Measurements from ENCODE around the gene ZBTB7C.
A peak's percentile ranks its signal among the peaks of the same experiment; 100 is the strongest.

The ZBTB7C gene

GRCh38 chr18:48030616-48031480, 378.3 kb downstream of the ZBTB7C start:
- no peak overlapping the region for H3K27ac ChIP-seq (ENCODE audit: extremely low read depth, low read depth, low read length)
- H3K36me3 ChIP-seq (ENCODE audit: control insufficient read depth in 2 of 2, insufficient read depth in 1 of 2, low read length in 2 of 2), result no peaks in the 10 kb centered on the region
- CTCF ChIA-PET, result interaction anchor here (0.6 to 11.7 kb wide), 40 partner anchors 9 to 1019 kb away, joined by 3 to 206 read pairs (median 3); no protein-coding TSS in a partner anchor
- no peaks in the 10 kb centered on the region for H3K9me3 ChIP-seq (ENCODE audit: control insufficient read depth, insufficient read depth, low read depth, low read length)
- peaks cover 3% of the 10 kb centered on the region; the same call in 1 of the 2 replicates for H3K4me1 ChIP-seq (ENCODE audit: control insufficient read depth, insufficient read depth, low read length)
- H3K4me3 ChIP-seq (ENCODE audit: low read depth, low read length), result no peak overlapping the region
- POLR2A ChIA-PET, result no interaction called here
- TF ChIP-seq CTCF (tag by site-specific recombination; IDR thresholded peaks at IDR 0.05) (peak; percentile 83), ZBTB48 (tag by site-specific recombination; IDR thresholded peaks at IDR 0.05) (no peak), KLF1 (tag by site-specific recombination; IDR thresholded peaks at IDR 0.05) (no peak), ZNF792 (tag by site-specific recombination; IDR thresholded peaks at IDR 0.05) (no peak), ZNF274 (IDR thresholded peaks at IDR 0.05; ENCODE audit: low read length) (no peak), ZNF274 (tag by site-specific recombination; IDR thresholded peaks at IDR 0.05; ENCODE audit: borderline replicate concordance) (no peak), ZNF645 (tag by site-specific recombination; IDR thresholded peaks at IDR 0.05) (no peak), ZNF221 (tag by site-specific recombination; IDR thresholded peaks at IDR 0.05; ENCODE audit: borderline replicate concordance) (no peak), ZNF518A (tag by site-specific recombination; conservative IDR thresholded peaks at IDR 0.05; ENCODE audit: low read depth) (no peak), HIC1 (tag by site-specific recombination; IDR thresholded peaks at IDR 0.05) (no peak), ZNF654 (tag by site-specific recombination; IDR thresholded peaks at IDR 0.05; ENCODE audit: low read depth) (peak; percentile 66), PRDM4 (tag by site-specific recombination; IDR thresholded peaks at IDR 0.05) (peak; percentile 51; the same call in 1 of the 2 replicates), ZNF121 (tag by site-specific recombination; IDR thresholded peaks at IDR 0.05) (no peak), OSR2 (tag by site-specific recombination; IDR thresholded peaks at IDR 0.05) (no peak), ZNF214 (tag by site-specific recombination; IDR thresholded peaks at IDR 0.05; ENCODE audit: borderline replicate concordance) (no peak), ZXDB (tag by site-specific recombination; IDR thresholded peaks at IDR 0.05) (no peak), PRDM10 (tag by site-specific recombination; IDR thresholded peaks at IDR 0.05) (no peak), ZSCAN30 (tag by site-specific recombination; IDR thresholded peaks at IDR 0.05) (0 out of 2 replicates have a peak, but pooled peaks have one; percentile 41), IKZF3 (tag by site-specific recombination; IDR thresholded peaks at IDR 0.05) (peak; percentile 71)
